GM23338 (cell line): Measurements from ENCODE around the gene STK11IP. TPM values are rescaled to one million over a fixed set of nuclear protein-coding genes. Genes with fewer than 3 reads are reported as not detected.
A peak's percentile ranks its signal among the peaks of the same experiment; 100 is the strongest.

Experiments used
- ATAC-seq: fragments of 200-7000 bp; cut with Tn5 transposase; 3 replicates; pipeline ENCODE4 v1.9.1; 2020
- DNase-seq: peaks from one replicate; pipeline ENCODE4 v3.0.0-alpha.2; 2015; ENCODE audit warnings: low spot score
- H2AFZ ChIP-seq: fragments of 200-600 bp; sonication (generic); 2 replicates; pipeline ENCODE4 v1.8.0; 2016; ENCODE audit warnings: antibody characterized with exemption, mild to moderate bottlenecking, moderate library complexity
- H3F3A ChIP-seq: fragments of 200-600 bp; sonication (generic); replicated peaks from 2 replicates; pipeline ENCODE4 v1.8.0; 2017; ENCODE audit warnings: antibody characterized with exemption, mixed run types, low read depth
- H3K27ac ChIP-seq: fragments of 200-600 bp; sonication (generic); 2 replicates; pipeline ENCODE4 v1.6.1; 2016; ENCODE audit warnings: low read depth
- H3K27me3 ChIP-seq: fragments of 200-600 bp; sonication (generic); 2 replicates; pipeline ENCODE4 v1.8.0; 2016; ENCODE audit warnings: mild to moderate bottlenecking, mixed run types, moderate library complexity; ENCODE audit not compliant: insufficient read depth
- H3K36me3 ChIP-seq: fragments of 200-600 bp; sonication (generic); 2 replicates; pipeline ENCODE4 v1.8.0; 2016; ENCODE audit warnings: mild to moderate bottlenecking; ENCODE audit not compliant: insufficient read depth
- H3K4me1 ChIP-seq: fragments of 200-600 bp; sonication (generic); 2 replicates; pipeline ENCODE4 v1.8.0; 2016; ENCODE audit warnings: mild to moderate bottlenecking, moderate library complexity; ENCODE audit not compliant: insufficient read depth
- H3K4me2 ChIP-seq: fragments of 200-600 bp; sonication (generic); 2 replicates; pipeline ENCODE4 v1.7.1; 2017; ENCODE audit warnings: mixed run types
- H3K4me3 ChIP-seq: fragments of 200-600 bp; sonication (generic); 2 replicates; pipeline ENCODE4 v1.6.1; 2016; ENCODE audit warnings: mixed run types
- H3K79me2 ChIP-seq: fragments of 200-600 bp; sonication (generic); replicated peaks from 2 replicates; pipeline ENCODE4 v1.8.0; 2017; ENCODE audit warnings: mild to moderate bottlenecking; ENCODE audit not compliant: insufficient read depth
- H3K9me2 ChIP-seq: fragments of 200-600 bp; sonication (generic); 2 replicates; pipeline ENCODE4 v1.8.0; 2017; ENCODE audit not compliant: insufficient read depth
- H4K20me1 ChIP-seq: fragments of 200-600 bp; sonication (generic); replicated peaks from 2 replicates; pipeline ENCODE4 v1.8.0; 2017; ENCODE audit warnings: mild to moderate bottlenecking; ENCODE audit not compliant: insufficient read depth
- H3K27ac Mint-ChIP-seq: 2 replicates; pipeline ENCODE4 v1.8.0; 2020; ENCODE audit warnings: inconsistent platforms, mild to moderate bottlenecking, moderate library complexity, mixed read lengths
- H3K27me3 Mint-ChIP-seq: 3 replicates; pipeline ENCODE4 v1.8.0; 2022; ENCODE audit warnings: low read depth, mild to moderate bottlenecking, moderate library complexity, mixed read lengths, inconsistent platforms; ENCODE audit not compliant: insufficient read depth, poor library complexity
- H3K36me3 Mint-ChIP-seq: 3 replicates; pipeline ENCODE4 v1.8.0; 2021; ENCODE audit warnings: low read depth, mild to moderate bottlenecking, inconsistent platforms, moderate library complexity, mixed read lengths
- H3K4me1 Mint-ChIP-seq: 3 replicates; pipeline ENCODE4 v1.8.0; 2020; ENCODE audit warnings: mild to moderate bottlenecking, inconsistent platforms, mixed read lengths
- H3K4me3 Mint-ChIP-seq: 3 replicates; pipeline ENCODE4 v1.8.0; 2021; ENCODE audit warnings: moderate library complexity, mild to moderate bottlenecking, inconsistent platforms, mixed read lengths
- H3K9me3 Mint-ChIP-seq: 3 replicates; pipeline ENCODE4 v1.8.0; 2020; ENCODE audit warnings: moderate library complexity, mild to moderate bottlenecking, inconsistent platforms, mixed read lengths
- CREB1 ChIP-seq: fragments of 250-450 bp; sonication (Bioruptor Pico); IDR thresholded peaks from 2 replicates; pipeline ENCODE4 v1.5.0; 2020; ENCODE audit warnings: low read depth, mild to moderate bottlenecking, moderate library complexity
- CTCF ChIP-seq, 2 experiments: fragments of 200-600 bp in 1 of 2; sonication (generic) in 1 of 2; conservative IDR thresholded peaks; 2 replicates each; pipeline versions ENCODE4 v1.5.1 to v1.6.1; 2016 to 2017; ENCODE audit warnings: antibody characterized with exemption in 2 of 2, low read depth in 2 of 2, mild to moderate bottlenecking in 2 of 2, moderate library complexity in 1 of 2
- POLR2AphosphoS5 ChIP-seq: IDR thresholded peaks from 2 replicates; pipeline ENCODE4 v1.6.1; 2016; ENCODE audit warnings: antibody characterized with exemption, low read depth
- ZNF462 ChIP-seq: fragments of 250-450 bp; sonication (Bioruptor Pico); IDR thresholded peaks from 2 replicates; pipeline ENCODE4 v1.5.0; 2020; ENCODE audit warnings: mild to moderate bottlenecking, moderate library complexity
- polyA plus RNA-seq: library from polyadenylated mRNA; unstranded; fragments of >200 nt; fragmentation: Nextera tagmentation; extraction: Ambion mirVana; gene quantifications from 2 replicates; pipeline ENCODE4 v1.2.1, GENCODE V29; 2016
- total RNA-seq: library from RNA; depleted of rRNA; stranded (reverse); fragments of >200 nt; shearing (Covaris generic); gene quantifications from 2 replicates; pipeline ENCODE4 v1.2.3, GENCODE V29; 2014

Gene STK11IP
- total and polyA plus RNA-seq, 2 experiments from 2014 or later: 16.6 to 28.1 TPM

GRCh38 chr2:219642465-219643083 is 44.9 kb downstream of the STK11IP start:
- peak; percentile 99 for DNase-seq
- 0 out of 2 replicates have a peak overlapping the region, but pooled peaks have one; percentile 55 for H3K27ac Mint-ChIP-seq
- H3K4me2 ChIP-seq: peak overlapping the region; percentile 69; the same call in 1 of the 2 replicates
- 0 out of 2 replicates have a peak, but pooled peaks cover 2% of the 10 kb centered on the region for H3F3A ChIP-seq
- peak; percentile 90 for ATAC-seq
- H3K4me3 ChIP-seq: 0 out of 2 replicates have a peak overlapping the region, but pooled peaks have one; percentile 27
- peaks cover 11% of the 10 kb centered on the region for H3K27me3 Mint-ChIP-seq
- peak overlapping the region; percentile 32; the same call in 1 of the 3 replicates for H3K4me3 Mint-ChIP-seq
- no peaks in the 10 kb centered on the region for H3K36me3 Mint-ChIP-seq
- no peaks in the 10 kb centered on the region for H4K20me1 ChIP-seq
- no peaks in the 10 kb centered on the region for H3K79me2 ChIP-seq
- peaks cover 4% of the 10 kb centered on the region; the same call in 1 of the 2 replicates for H3K27me3 ChIP-seq
- no peak overlapping the region for H3K27ac ChIP-seq
- H3K4me1 ChIP-seq: peaks cover 13% of the 10 kb centered on the region; the same call in 1 of the 2 replicates
- H3K4me1 Mint-ChIP-seq: peaks cover 31% of the 10 kb centered on the region
- no peaks in the 10 kb centered on the region for H3K36me3 ChIP-seq
- H3K9me3 Mint-ChIP-seq: 0 out of 3 replicates have a peak, but pooled peaks cover 3% of the 10 kb centered on the region
- TF ChIP-seq POLR2AphosphoS5: peak; percentile 46; the same call in 1 of the 2 replicates
- peak; percentile 79 for TF ChIP-seq CREB1 (CRISPR knock-in tag)
- TF ChIP-seq CTCF (conservative IDR thresholded peaks at IDR 0.05; ENCODE audit: low read depth in 2 of 2): peak; percentile 98 to 100
- no peak for TF ChIP-seq ZNF462 (CRISPR knock-in tag)
- H3K9me2 ChIP-seq: no peaks in the 10 kb centered on the region
- H2AFZ ChIP-seq: no peak overlapping the region
